B cell (primary cell): Measurements from ENCODE around the gene ZNF362.

ENCODE experiments used
- CTCF ChIP-seq: fragments of 200-600 bp; IDR thresholded peaks from one replicate; pipeline ENCODE4 v1.8.0; 2022; ENCODE audit warnings: antibody characterized with exemption, mild to moderate bottlenecking
- EZH2 ChIP-seq: IDR thresholded peaks from 2 replicates; pipeline ENCODE4 v1.6.1; 2012; ENCODE audit warnings: borderline replicate concordance, low read depth, mild to moderate bottlenecking, moderate library complexity, low read length; ENCODE audit not compliant: insufficient read depth, poor library complexity, severe bottlenecking

- TF ChIP-seq CTCF (no peak), EZH2 (no peak)
These were observed 15.6 kb downstream of the ZNF362 start for GRCh38 chr1:33271666-33272505.
